HepG2 (cell line): ENCODE results near the gene LLGL2. TPM values are rescaled to one million over a fixed set of nuclear protein-coding genes. Genes with fewer than 3 reads are reported as not detected.

ENCODE experiments used
- ATAC-seq: fragments of 200-7000 bp; cut with Tn5 transposase; 3 replicates; pipeline ENCODE4 v1.9.1; 2020; ENCODE audit warnings: mild to moderate bottlenecking, moderate library complexity
- BruUV-seq: library from RNA; stranded (reverse); fragments of 400-500 nt; replicated peaks from 2 replicates; lab custom pipeline; 2021; lab: Mats Ljungman, UMichigan
- CTCF ChIA-PET: fragments of 300-600 bp; formaldehyde crosslinking; extraction: SDS; loops from one replicate; lab custom pipeline; 2021; ENCODE audit warnings: low total read pairs, inconsistent platforms, low intra/inter-chr PET ratio; lab: Yijun Ruan, JAX
- POLR2A ChIA-PET: fragments of 350-600 bp; sonication (Branson Sonifier 250); formaldehyde crosslinking; loops from one replicate; lab custom pipeline; 2020; ENCODE audit warnings: antibody characterized with exemption, inconsistent platforms; lab: Yijun Ruan, JAX
- DNase-seq: peaks from one replicate; pipeline ENCODE4 v3.0.0-alpha.2; 2015; ENCODE audit warnings: low spot score
- FAIRE-seq: peaks from 3 replicates; lab custom pipeline; 2011; peaks lifted over from hg19 to GRCh38; lab: Jason Lieb, UNC
- H2AFZ ChIP-seq: one replicate; pipeline ENCODE4 v1.6.1; 2011; ENCODE audit warnings: low read length, inconsistent platforms
- H3K27ac ChIP-seq: fragments of 300-600 bp; 3 replicates; pipeline ENCODE4 v1.8.0; 2011; ENCODE audit warnings: mixed run types, mild to moderate bottlenecking, mixed read lengths, low read length, inconsistent platforms; ENCODE audit not compliant: insufficient read depth; ENCODE audit errors: extremely low read length
- H3K27me3 ChIP-seq, 2 experiments: fragments of 200-600 bp in 1 of 2; 2 replicates in 1 of 2; 3 replicates in 1 of 2; pipeline versions ENCODE4 v1.6.0 to v1.8.0; 2011; ENCODE audit warnings: low read length in 2 of 2, mild to moderate bottlenecking in 2 of 2, moderate library complexity in 2 of 2, inconsistent platforms in 1 of 2; ENCODE audit not compliant: insufficient read depth in 2 of 2, control insufficient read depth in 1 of 2
- H3K36me3 ChIP-seq, 2 experiments: fragments of 200-600 bp in 1 of 2; replicated peaks in 1 of 2; 2 replicates in 1 of 2; 3 replicates in 1 of 2; pipeline versions ENCODE4 v1.5.1 to v1.8.0; 2011; ENCODE audit warnings: low read length in 2 of 2, inconsistent platforms in 1 of 2; ENCODE audit not compliant: insufficient read depth in 2 of 2, control insufficient read depth in 1 of 2
- H3K4me1 ChIP-seq: 2 replicates; pipeline ENCODE4 v1.5.1; 2012; ENCODE audit warnings: low read length, inconsistent platforms; ENCODE audit not compliant: insufficient read depth
- H3K4me2 ChIP-seq: 2 replicates; pipeline ENCODE4 v1.6.0; 2011; ENCODE audit warnings: low read depth, low read length, inconsistent platforms
- H3K4me3 ChIP-seq, 3 experiments: fragments of 200-600 bp in 1 of 3; sonication (generic), shearing (Covaris generic) in 1 of 3; replicated peaks in 1 of 3; 2 replicates each; pipeline ENCODE4 v1.5.1; 2011 to 2016; ENCODE audit warnings: low read length in 3 of 3, inconsistent platforms in 2 of 3, low read depth in 2 of 3, mild to moderate bottlenecking in 2 of 3, control low read depth in 1 of 3, mixed read lengths in 1 of 3; ENCODE audit not compliant: insufficient read depth in 1 of 3
- H3K79me2 ChIP-seq: one replicate; pipeline ENCODE4 v1.6.1; 2011; ENCODE audit warnings: low read length, inconsistent platforms; ENCODE audit not compliant: insufficient read depth
- H3K9ac ChIP-seq: 2 replicates; pipeline ENCODE4 v1.6.0; 2011; ENCODE audit warnings: mild to moderate bottlenecking, low read depth, low read length, inconsistent platforms; ENCODE audit not compliant: insufficient read depth
- H3K9me3 ChIP-seq: 2 replicates; pipeline ENCODE4 v1.5.1; 2012; ENCODE audit warnings: mild to moderate bottlenecking, low read length
- H4K20me1 ChIP-seq: 2 replicates; pipeline ENCODE4 v1.6.0; 2011; ENCODE audit warnings: inconsistent platforms, mild to moderate bottlenecking, low read length, moderate library complexity; ENCODE audit not compliant: insufficient read depth
- AGO2 ChIP-seq: fragments of 200-400 bp; formaldehyde crosslinking; optimal IDR thresholded peaks from 2 replicates; pipeline ENCODE3; 2017; ENCODE audit warnings: mild to moderate bottlenecking, low read depth, low read length, moderate library complexity
- BCL6 ChIP-seq: IDR thresholded peaks from 2 replicates; pipeline ENCODE4 v1.6.1; 2016; ENCODE audit warnings: missing genetic modification reagents, missing compliant biosample characterization
- FLYWCH1 ChIP-seq: sonication (generic); formaldehyde crosslinking; IDR thresholded peaks from 2 replicates; pipeline ENCODE4 v1.8.1; 2023; ENCODE audit warnings: mild to moderate bottlenecking, missing genetic modification reagents
- WGBS: methylation state at CpG from one replicate; pipeline ENCODE4 v1.1.6; 2017; ENCODE audit warnings: low lambda C conversion rate; 5-methylcytosine and 5-hydroxymethylcytosine counted together
- in situ Hi-C: cut with HindIII; loops from 2 replicates; pipeline ENCODE4 v1.10.0; 2017; ENCODE audit warnings: low pct_unique_long_range_greater_than_20kb; ENCODE audit not compliant: extremely low pct_ligation_motif_present
- intact Hi-C: fragments of 100-400 bp; cut with micrococcal nuclease; formaldehyde crosslinking; loops from one replicate; pipeline ENCODE4 v1.10.0; 2022; ENCODE audit not compliant: unreplicated experiment
- polyA plus RNA-seq, 8 experiments: library from polyadenylated mRNA; depleted of rRNA in 3 of 8; stranded (reverse) in 7 of 8; unstranded in 1 of 8; fragments of >200 nt; fragmentation: Illumina TruSeq in 4 of 8; extraction: Trizol in 4 of 8; gene quantifications; 2 replicates each; pipeline versions ENCODE4 v1.2.1 to v1.2.3, GENCODE V29; 2011 to 2016; ENCODE audit warnings: low read depth in 4 of 8, missing spikeins in 1 of 8, mixed read lengths in 1 of 8; ENCODE audit not compliant: insufficient read depth in 1 of 8
- total RNA-seq, 5 experiments: library from RNA; depleted of rRNA; stranded (reverse); fragments of >200 nt; fragmentation: Illumina TruSeq; extraction: Trizol; gene quantifications; 2 replicates each; pipeline ENCODE4 v1.2.3, GENCODE V29; 2016; ENCODE audit warnings: low read depth in 1 of 5
- TF ChIP-seq, protein P1 (sequence below): sonication (generic); formaldehyde crosslinking; IDR thresholded peaks from 2 replicates; pipeline ENCODE4 v1.4.0; 2020; ENCODE audit warnings: mild to moderate bottlenecking, missing genetic modification reagents
- TF ChIP-seq, protein P2 (sequence below): sonication (generic); formaldehyde crosslinking; IDR thresholded peaks from 2 replicates; pipeline ENCODE4 v1.4.0; 2020; ENCODE audit warnings: mild to moderate bottlenecking, missing genetic modification reagents

Gene LLGL2
- total and polyA plus RNA-seq, 2 of the 13 experiments (the other 11 are each of a cell fraction or from before 2014, with no cell fraction given) = 83.0 to 86.7 TPM

DNA sequence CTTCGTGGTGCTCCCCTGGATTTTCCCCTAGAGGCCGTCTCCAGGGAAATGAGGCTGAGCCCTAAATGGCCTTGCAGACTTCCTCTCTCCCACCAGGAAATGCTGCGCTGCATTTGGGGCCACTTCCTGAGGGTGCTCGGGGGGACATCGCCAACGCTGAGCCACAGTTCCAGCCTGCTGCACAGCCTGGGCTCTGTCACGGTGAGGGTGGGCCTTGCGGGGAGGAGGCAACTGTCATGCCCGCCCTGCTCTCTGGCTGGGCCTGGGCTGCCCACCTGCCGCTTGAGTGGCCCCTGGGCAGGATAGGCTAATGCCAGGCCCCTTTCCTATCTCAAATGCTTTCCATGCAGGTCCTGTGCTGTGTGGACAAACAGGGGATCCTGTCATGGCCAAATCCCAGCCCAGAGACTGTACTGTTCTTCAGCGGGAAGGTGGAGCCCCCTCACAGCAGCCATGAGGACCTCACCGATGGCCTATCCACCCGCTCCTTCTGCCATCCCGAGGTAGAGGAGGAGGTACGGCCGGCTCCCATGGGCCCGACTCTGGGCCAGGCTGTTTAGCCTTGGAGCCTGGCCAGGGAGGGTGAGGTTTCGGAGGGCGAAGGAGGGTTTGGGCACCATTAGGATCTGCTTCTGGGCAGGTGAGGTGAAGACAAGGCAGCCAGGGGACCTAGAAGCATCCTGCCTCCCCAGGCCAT is 34.4 kb upstream of the LLGL2 start:
- H3K4me1 ChIP-seq = no peaks in the 10 kb centered on the region
- no peak overlapping the region for H3K4me2 ChIP-seq
- no peak overlapping the region for H2AFZ ChIP-seq
- no peak overlapping the region for H3K9ac ChIP-seq
- H3K27me3 ChIP-seq = no peaks in the 10 kb centered on the region
- DNase-seq = no peak
- WGBS = 97% methylated on average over 8 of the region's 19 CpGs
- H3K79me2 ChIP-seq = no peaks in the 10 kb centered on the region
- no peaks in the 10 kb centered on the region for H3K9me3 ChIP-seq
- CTCF ChIA-PET = no interaction called here
- TF ChIP-seq BCL6 (CRISPR knock-in tag) (no peak), AGO2 (peak; percentile 41), FLYWCH1 (CRISPR knock-in tag) (no peak)
- TF ChIP-seq, protein P1, sequence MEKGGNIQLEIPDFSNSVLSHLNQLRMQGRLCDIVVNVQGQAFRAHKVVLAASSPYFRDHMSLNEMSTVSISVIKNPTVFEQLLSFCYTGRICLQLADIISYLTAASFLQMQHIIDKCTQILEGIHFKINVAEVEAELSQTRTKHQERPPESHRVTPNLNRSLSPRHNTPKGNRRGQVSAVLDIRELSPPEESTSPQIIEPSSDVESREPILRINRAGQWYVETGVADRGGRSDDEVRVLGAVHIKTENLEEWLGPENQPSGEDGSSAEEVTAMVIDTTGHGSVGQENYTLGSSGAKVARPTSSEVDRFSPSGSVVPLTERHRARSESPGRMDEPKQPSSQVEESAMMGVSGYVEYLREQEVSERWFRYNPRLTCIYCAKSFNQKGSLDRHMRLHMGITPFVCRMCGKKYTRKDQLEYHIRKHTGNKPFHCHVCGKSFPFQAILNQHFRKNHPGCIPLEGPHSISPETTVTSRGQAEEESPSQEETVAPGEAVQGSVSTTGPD = no peak
- TF ChIP-seq, all 625 proteins: peak for 1
- POLR2A ChIA-PET = no interaction called here
- no TSS peak for BruUV-seq
- ATAC-seq = no peak
- Histone ChIP-seq H3K4me3 (no peak overlapping the region), H3K36me3 (peaks cover 45 to 65% of the 10 kb centered on the region in 2 experiments), H3K27ac (no peak overlapping the region), H4K20me1 (peaks cover 3% of the 10 kb centered on the region; the same call in 1 of the 2 replicates)
- in situ Hi-C loops = no loop called here
- FAIRE-seq = no peak
- intact Hi-C loops = no loop called here

DNA sequence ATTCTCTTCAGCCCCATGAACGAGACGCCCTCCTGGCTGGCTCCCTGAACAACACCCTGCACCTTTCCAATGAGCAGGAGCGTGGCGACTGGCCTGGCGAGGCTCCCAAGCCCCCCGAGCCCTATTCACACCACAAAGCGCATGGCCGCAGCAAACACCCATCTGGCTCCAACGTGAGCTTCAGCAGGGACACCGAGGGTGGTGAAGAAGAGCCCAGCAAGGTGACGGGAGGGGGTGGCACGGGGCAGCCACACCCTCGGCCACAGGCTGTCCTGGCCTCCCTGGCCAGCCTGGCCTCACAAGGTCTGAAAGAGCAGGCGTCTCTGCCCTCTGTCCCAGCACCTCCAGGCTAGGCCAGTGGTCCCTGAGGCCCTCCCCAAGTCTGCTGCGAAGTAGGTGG is 33.8 kb upstream of the LLGL2 start:
- in situ Hi-C loops (no loop called here), intact Hi-C loops (no loop called here)
- 89% methylated on average over 11 of the region's 15 CpGs for WGBS
- H3K36me3 ChIP-seq = peaks cover 47 to 71% of the 10 kb centered on the region in 2 experiments
- BruUV-seq = no TSS peak
- no peak overlapping the region for H2AFZ ChIP-seq
- H3K4me3 ChIP-seq = no peak overlapping the region
- no peak for DNase-seq
- CTCF ChIA-PET = no interaction called here
- TF ChIP-seq AGO2 = peak; percentile 25
- TF ChIP-seq, protein P2, sequence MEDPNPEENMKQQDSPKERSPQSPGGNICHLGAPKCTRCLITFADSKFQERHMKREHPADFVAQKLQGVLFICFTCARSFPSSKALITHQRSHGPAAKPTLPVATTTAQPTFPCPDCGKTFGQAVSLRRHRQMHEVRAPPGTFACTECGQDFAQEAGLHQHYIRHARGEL (CRISPR knock-in tag) = no peak
- TF ChIP-seq, all 625 proteins: peak for 1
- Histone ChIP-seq H3K4me2 (no peak overlapping the region), H3K9me3 (no peaks in the 10 kb centered on the region), H3K4me1 (no peaks in the 10 kb centered on the region), H3K9ac (no peak overlapping the region), H4K20me1 (peaks cover 3% of the 10 kb centered on the region; the same call in 1 of the 2 replicates), H3K79me2 (no peaks in the 10 kb centered on the region), H3K27me3 (no peaks in the 10 kb centered on the region), H3K27ac (no peak overlapping the region)
- FAIRE-seq = no peak
- POLR2A ChIA-PET = no interaction called here
- no peak for ATAC-seq
